Stomach (tissue), 4 donors: ENCODE data around the gene CMTR1.

Experiments
- CTCF ChIP-seq, 7 experiments: fragments of 450-650 bp in 4 of 7; fragments of 200-600 bp in 3 of 7; sonication (generic) in 3 of 7; IDR thresholded peaks; one replicate each; pipeline ENCODE4 v1.5.1; 2016 to 2019; ENCODE audit warnings: antibody characterized with exemption in 7 of 7, control low read depth in 2 of 7, mild to moderate bottlenecking in 1 of 7
- EP300 ChIP-seq: sonication (generic); formaldehyde crosslinking; IDR thresholded peaks from one replicate; pipeline ENCODE4 v1.6.1; 2017; ENCODE audit warnings: antibody characterized with exemption

GRCh38 chr6:37426058-37426944 lies 6.7 kb upstream of the CMTR1 start:
- TF ChIP-seq CTCF (IDR thresholded peaks at IDR 0.05) = no peak
- no peak for TF ChIP-seq EP300
